ENCODE results near the gene PCIF1. TPM values are rescaled to one million over a fixed set of nuclear protein-coding genes. Genes with fewer than 3 reads are reported as not detected.
"Not testable (repeated sequence)": the region's sequence is repeated elsewhere in the genome, so short reads cannot be mapped to it uniquely, and the experiment has no call there.

The PCIF1 gene
- total RNA-seq, 4 donors from 2014 or later: 52.2 to 59.0 (median 53.0) TPM

DNA sequence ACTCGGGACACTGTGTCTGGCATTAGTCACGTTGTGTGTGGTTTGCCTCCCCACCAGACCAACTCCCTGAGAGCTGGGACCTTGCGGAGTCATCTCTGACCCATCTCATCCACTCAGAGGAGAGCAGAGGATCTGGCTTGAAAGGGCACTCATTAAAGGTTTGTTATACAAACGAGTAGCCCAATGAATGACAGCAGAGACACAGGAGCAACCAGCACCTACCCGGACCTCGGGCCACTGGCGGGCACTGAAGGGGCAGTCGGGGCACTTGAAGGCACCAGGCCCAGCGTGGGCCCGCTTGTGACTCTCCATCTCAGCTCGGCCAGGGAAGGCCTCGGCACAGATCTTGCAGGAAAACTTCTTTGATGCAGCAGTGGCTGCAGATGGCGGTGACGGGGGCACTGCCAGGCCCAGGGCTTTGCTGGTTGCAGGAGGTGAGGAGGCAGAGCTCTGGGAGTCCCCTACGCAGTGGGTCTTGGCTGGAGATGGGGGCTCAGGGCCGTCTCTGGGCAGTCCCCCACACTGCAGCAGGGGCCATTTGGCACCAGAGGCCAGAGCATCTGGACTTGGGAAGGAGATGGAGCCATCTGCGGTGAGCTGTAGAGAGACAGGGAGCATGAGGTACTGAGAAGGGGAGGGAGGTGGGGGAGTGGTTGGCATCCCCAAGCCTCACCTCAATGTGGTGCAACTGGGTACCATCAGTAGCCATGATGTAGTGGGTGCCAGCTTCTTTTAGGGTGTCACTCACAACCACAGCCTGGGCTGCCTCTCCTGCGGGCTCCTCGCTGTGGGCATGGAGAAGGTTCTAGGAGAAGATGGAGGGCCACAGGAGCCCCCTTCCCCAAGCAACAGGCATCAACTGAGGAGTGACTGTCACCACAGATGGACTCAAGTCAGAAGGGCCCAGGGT, 17.7 kb downstream of the PCIF1 start:
- TF ChIP-seq POLR2A (IDR thresholded peaks at IDR 0.05) (no peak), EP300 (IDR thresholded peaks at IDR 0.05) (no peak)
- TF ChIP-seq, protein P1, sequence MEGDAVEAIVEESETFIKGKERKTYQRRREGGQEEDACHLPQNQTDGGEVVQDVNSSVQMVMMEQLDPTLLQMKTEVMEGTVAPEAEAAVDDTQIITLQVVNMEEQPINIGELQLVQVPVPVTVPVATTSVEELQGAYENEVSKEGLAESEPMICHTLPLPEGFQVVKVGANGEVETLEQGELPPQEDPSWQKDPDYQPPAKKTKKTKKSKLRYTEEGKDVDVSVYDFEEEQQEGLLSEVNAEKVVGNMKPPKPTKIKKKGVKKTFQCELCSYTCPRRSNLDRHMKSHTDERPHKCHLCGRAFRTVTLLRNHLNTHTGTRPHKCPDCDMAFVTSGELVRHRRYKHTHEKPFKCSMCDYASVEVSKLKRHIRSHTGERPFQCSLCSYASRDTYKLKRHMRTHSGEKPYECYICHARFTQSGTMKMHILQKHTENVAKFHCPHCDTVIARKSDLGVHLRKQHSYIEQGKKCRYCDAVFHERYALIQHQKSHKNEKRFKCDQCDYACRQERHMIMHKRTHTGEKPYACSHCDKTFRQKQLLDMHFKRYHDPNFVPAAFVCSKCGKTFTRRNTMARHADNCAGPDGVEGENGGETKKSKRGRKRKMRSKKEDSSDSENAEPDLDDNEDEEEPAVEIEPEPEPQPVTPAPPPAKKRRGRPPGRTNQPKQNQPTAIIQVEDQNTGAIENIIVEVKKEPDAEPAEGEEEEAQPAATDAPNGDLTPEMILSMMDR (IDR thresholded peaks at IDR 0.05): no peak
- H3K4me3 ChIP-seq: no peak overlapping the region
- no peaks in the 10 kb centered on the region for H3K9me3 ChIP-seq
- no peak for DNase-seq (ENCODE audit: low spot score in 2 of 2)
- H3K27ac ChIP-seq: no peak overlapping the region
- H3K36me3 ChIP-seq: peaks cover 3 to 91% (median 38%) of the 10 kb centered on the region in 3 donors
- WGBS, 2 donors: 91 to 94% methylated on average over 11 to 19 of the region's 19 CpGs
- no peaks in the 10 kb centered on the region for H3K27me3 ChIP-seq
- peaks cover 0 to 8% (median 0%) of the 10 kb centered on the region in 4 donors for H3K4me1 ChIP-seq

DNA sequence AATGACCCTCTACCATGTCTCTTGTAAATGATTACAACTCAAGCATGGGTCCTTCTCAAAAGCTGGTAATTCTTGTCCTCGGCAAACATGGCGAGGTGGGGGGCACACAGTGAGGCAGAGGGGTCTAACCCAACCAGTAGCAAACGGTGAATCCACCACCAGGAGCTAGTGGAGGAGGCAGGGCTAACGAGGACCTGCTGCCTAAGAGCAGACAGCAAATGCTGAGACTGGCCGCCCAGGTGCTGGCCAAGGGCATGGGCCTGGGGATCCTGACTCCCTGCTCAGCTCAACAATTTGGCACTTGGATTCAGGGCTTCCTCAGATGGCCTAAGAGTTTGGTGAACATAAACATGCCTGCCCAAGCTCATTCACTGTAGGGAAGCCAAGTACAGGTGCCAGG, 18.4 kb downstream of the PCIF1 start:
- Histone ChIP-seq H3K4me3 (no peak overlapping the region), H3K36me3 (peaks cover 3 to 91% (median 38%) of the 10 kb centered on the region in 3 donors), H3K4me1 (peaks cover 0 to 1% (median 0%) of the 10 kb centered on the region in 4 donors), H3K27ac (no peak overlapping the region), H3K27me3 (no peaks in the 10 kb centered on the region), H3K9me3 (no peaks in the 10 kb centered on the region)
- DNase-seq (ENCODE audit: low spot score in 2 of 2): no peak
- TF ChIP-seq, protein P1 (IDR thresholded peaks at IDR 0.05): no peak
- TF ChIP-seq EP300 (IDR thresholded peaks at IDR 0.05): no peak
- TF ChIP-seq POLR2A (IDR thresholded peaks at IDR 0.05): no peak
- 87 to 94% methylated on average over 5 of the region's 5 CpGs for WGBS, 2 donors

DNA sequence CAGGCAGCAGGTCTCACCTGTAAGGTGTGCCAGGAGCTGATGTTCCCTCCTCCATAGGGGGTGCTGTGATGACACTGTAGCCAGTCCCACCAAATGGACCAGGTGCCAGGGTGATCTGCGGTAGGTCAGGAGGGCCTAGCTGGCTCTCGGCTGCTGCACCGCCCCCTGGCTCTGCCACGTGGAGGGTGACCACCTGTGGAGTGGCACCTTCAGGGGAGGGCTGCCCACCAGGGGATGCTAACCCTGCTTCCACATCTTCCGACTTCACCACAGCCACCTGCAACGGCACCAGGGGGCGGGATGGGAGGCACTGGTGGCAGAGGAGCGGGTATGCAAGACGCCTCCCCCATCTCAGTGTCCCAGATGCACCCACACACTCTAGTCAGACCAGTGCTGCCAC, 19.2 kb downstream of the PCIF1 start:
- DNase-seq (ENCODE audit: low spot score in 2 of 2): no peak
- Histone ChIP-seq H3K36me3 (peaks cover 3 to 91% (median 38%) of the 10 kb centered on the region in 3 donors), H3K4me3 (no peak overlapping the region), H3K27ac (no peak overlapping the region), H3K4me1 (no peaks in the 10 kb centered on the region), H3K9me3 (peaks cover 0 to 1% (median 0%) of the 10 kb centered on the region in 4 donors), H3K27me3 (no peaks in the 10 kb centered on the region)
- TF ChIP-seq POLR2A (IDR thresholded peaks at IDR 0.05): no peak
- TF ChIP-seq EP300 (IDR thresholded peaks at IDR 0.05): no peak
- TF ChIP-seq, protein P1 (IDR thresholded peaks at IDR 0.05): no peak
- WGBS, 2 donors: 90 to 91% methylated on average over 5 to 9 of the region's 9 CpGs

DNA sequence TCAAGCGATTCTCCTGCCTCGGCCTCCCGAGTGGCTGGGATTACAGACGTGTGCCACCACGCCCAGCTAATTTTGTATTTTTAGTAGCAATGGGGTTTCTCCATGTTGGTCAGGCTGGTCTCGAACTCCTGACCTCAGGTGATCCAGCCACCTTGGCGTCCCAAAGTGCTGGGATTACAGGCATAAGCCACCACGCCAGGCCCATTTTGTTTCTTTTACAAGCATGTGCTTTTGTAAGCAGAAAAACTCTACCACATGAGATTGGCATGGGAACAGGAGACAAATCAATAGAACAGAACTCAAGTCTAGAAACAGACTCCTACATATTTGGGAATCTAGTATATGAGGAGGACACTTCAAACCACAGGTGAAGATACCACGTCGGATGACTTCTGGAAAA, 21.8 kb downstream of the PCIF1 start:
- 87 to 90% methylated on average over 10 of the region's 10 CpGs for WGBS, 2 donors
- H3K4me1 ChIP-seq; H3K27ac ChIP-seq; H3K9me3 ChIP-seq; H3K27me3 ChIP-seq; H3K4me3 ChIP-seq; DNase-seq (ENCODE audit: low spot score in 2 of 2): not testable (repeated sequence)
- H3K36me3 ChIP-seq: peaks cover 8 to 91% (median 44%) of the 10 kb centered on the region in 3 donors

DNA sequence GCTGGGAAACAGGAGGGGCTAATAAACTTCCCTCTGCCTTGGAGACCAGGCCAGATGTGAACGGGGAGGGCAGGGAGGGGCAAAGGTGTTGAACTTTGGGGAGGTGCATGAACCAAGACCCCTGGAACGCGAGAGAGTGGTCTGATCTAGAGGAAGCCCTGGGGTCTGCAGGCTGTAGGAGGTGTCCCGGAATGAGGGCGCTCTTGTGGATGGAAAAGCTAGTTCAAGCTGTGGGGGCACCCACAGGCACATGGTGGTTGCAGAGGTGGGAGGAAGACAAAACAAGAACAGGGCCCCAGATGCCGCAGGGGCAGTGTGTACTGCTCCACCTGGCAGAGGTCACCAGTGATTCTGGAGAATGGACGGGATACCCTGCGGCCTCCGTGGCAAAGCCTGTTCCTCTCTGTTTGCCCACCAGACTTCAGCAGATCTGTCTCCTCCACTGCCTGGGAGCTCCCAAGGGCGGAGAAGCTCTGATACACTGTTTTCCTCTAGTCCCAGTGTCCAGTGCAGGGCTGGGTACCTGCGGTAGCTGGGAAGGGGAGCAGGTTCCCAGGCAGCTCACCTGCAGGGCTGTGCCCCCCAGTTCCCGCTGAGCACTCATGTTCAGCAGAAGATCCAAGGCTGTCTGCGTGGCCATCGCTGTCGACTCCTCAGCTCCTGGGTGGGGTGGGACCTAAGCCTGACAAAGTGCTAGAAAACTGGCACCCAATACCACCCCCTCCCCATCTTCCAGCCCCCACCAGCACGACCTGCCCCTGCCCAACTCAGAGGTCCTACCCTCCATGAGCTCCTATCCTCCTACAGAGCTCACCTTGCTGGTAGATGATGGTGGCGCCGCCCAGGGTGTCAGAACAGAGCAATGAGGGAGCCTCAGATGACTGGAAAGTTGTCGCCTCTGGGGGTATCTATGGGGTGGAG, 22.8 kb downstream of the PCIF1 start:
- Histone ChIP-seq H3K27me3 (no peaks in the 10 kb centered on the region), H3K27ac (no peak overlapping the region), H3K36me3 (peaks cover 5 to 91% (median 45%) of the 10 kb centered on the region in 3 donors), H3K4me3 (no peak overlapping the region), H3K4me1 (no peaks in the 10 kb centered on the region), H3K9me3 (peaks cover 0 to 4% (median 0%) of the 10 kb centered on the region in 4 donors)
- no peak for DNase-seq (ENCODE audit: low spot score in 2 of 2)
- WGBS, 2 donors: 75 to 79% methylated on average over 19 of the region's 19 CpGs
- TF ChIP-seq EP300 (IDR thresholded peaks at IDR 0.05) (no peak), POLR2A (IDR thresholded peaks at IDR 0.05) (no peak)
- TF ChIP-seq, protein P1 (IDR thresholded peaks at IDR 0.05): no peak

Data from tibial nerve (tissue), 4 donors.